ENCODE results near the gene SNW1.

DNA sequence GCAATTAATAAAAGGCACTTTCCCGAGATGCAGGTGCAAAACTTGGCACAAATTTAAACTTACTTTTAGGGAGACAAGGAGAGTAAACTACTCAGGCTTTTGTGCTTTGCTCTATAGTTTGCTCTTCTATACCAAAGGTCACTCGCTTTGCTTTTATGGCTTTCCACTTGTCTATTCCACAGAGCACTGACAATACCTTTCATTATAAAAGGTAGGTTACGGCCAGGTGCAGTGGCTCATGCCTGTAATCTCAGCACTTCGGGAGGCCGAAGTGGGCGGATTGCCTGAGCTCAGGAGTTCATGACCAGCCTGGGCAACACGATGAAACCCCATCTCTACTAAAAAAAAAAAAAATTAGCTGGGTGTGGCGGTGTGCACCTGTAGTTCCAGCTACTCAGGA is 86.0 kb downstream of the SNW1 start:
- TF ChIP-seq, protein P1, sequence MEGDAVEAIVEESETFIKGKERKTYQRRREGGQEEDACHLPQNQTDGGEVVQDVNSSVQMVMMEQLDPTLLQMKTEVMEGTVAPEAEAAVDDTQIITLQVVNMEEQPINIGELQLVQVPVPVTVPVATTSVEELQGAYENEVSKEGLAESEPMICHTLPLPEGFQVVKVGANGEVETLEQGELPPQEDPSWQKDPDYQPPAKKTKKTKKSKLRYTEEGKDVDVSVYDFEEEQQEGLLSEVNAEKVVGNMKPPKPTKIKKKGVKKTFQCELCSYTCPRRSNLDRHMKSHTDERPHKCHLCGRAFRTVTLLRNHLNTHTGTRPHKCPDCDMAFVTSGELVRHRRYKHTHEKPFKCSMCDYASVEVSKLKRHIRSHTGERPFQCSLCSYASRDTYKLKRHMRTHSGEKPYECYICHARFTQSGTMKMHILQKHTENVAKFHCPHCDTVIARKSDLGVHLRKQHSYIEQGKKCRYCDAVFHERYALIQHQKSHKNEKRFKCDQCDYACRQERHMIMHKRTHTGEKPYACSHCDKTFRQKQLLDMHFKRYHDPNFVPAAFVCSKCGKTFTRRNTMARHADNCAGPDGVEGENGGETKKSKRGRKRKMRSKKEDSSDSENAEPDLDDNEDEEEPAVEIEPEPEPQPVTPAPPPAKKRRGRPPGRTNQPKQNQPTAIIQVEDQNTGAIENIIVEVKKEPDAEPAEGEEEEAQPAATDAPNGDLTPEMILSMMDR (IDR thresholded peaks at IDR 0.05), result no peak
- no peak for TF ChIP-seq POLR2AphosphoS5 (IDR thresholded peaks at IDR 0.05; ENCODE audit: low read depth, low read length)

All from Panc1 (cell line).